ENCODE measurements around the gene CLIC6. TPM values are rescaled to one million over a fixed set of nuclear protein-coding genes. Genes with fewer than 3 reads are reported as not detected.
A peak's percentile ranks its signal among the peaks of the same experiment; 100 is the strongest.

CLIC6 gene
- total and polyA plus RNA-seq, 8 donors = 1.0 to 13.2 (median 2.1) TPM

GRCh38 chr21:34688715-34689114 is 19.9 kb downstream of the CLIC6 start:
- TF ChIP-seq, protein P1, sequence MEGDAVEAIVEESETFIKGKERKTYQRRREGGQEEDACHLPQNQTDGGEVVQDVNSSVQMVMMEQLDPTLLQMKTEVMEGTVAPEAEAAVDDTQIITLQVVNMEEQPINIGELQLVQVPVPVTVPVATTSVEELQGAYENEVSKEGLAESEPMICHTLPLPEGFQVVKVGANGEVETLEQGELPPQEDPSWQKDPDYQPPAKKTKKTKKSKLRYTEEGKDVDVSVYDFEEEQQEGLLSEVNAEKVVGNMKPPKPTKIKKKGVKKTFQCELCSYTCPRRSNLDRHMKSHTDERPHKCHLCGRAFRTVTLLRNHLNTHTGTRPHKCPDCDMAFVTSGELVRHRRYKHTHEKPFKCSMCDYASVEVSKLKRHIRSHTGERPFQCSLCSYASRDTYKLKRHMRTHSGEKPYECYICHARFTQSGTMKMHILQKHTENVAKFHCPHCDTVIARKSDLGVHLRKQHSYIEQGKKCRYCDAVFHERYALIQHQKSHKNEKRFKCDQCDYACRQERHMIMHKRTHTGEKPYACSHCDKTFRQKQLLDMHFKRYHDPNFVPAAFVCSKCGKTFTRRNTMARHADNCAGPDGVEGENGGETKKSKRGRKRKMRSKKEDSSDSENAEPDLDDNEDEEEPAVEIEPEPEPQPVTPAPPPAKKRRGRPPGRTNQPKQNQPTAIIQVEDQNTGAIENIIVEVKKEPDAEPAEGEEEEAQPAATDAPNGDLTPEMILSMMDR (IDR thresholded peaks at IDR 0.05) = no peak
- intact Hi-C loops (cut with DNase I) = no loop called here
- ATAC-seq = no peak

DNA sequence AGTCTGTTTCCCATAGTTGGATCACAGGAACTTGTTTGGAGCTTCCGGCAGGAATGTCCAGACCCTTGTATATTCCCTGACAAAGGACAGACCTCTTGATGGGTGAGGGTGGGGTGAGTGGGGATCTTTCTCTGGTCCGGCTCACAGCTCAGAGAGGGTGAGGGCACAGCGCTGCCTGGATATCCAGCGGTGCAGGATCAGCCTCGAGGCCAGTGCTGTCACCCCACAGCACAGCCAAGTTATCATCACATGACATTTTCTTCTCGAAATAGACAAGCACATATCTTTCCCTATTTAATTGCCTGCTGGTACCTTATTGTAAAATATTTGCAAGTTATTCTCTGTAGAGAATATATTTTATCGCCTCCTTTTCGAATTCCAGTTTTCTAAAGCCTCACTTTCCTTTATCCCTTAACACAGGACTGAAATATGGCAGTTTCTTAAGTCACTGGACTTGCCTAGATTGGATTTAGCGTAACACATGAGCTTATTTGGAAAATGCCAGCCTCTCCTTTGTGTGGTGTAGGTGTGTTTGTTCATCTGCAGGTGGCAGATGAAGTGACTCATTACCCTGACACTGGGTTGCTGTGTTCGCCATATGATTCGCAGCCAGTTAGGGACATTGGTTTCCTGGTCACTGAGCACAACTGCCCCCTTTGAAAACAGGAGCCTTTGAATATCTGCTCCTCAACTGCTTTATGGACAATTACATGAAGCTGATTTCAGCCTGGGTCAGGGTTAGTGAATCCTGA is 21.4 kb downstream of the CLIC6 start:
- peak overlapping the region in 2 of 4 donors; percentile 1 to 60 for H3K27ac ChIP-seq
- FAIRE-seq = no peak

More at GRCh38 chr21:34688715-34689114, 19.9 kb downstream of the CLIC6 start:
- no peaks in the 10 kb centered on the region for H3K36me3 ChIP-seq
- no peaks in the 10 kb centered on the region for H3K27me3 ChIP-seq
- DNase-seq = no peak
- no peak overlapping the region for H3K4me3 ChIP-seq
- H3K27ac ChIP-seq = no peak overlapping the region
- no peaks in the 10 kb centered on the region for H3K9me3 ChIP-seq
- FAIRE-seq = no peak
- WGBS, 2 donors = 80 to 95% methylated on average over 5 of the region's 5 CpGs
- H3K4me1 ChIP-seq = peaks cover 0 to 5% (median 0%) of the 10 kb centered on the region in 3 donors

GRCh38 chr21:34690793-34691175 is 22.0 kb downstream of the CLIC6 start:
- TF ChIP-seq, protein P1 (IDR thresholded peaks at IDR 0.05) = no peak
- Histone ChIP-seq H3K9me3 (no peaks in the 10 kb centered on the region), H3K4me3 (no peak overlapping the region), H3K4me1 (peaks cover 0 to 5% (median 0%) of the 10 kb centered on the region in 3 donors), H3K27me3 (no peaks in the 10 kb centered on the region), H3K36me3 (no peaks in the 10 kb centered on the region), H3K27ac (peak overlapping the region in 2 of 4 donors; percentile 1 to 60)
- ATAC-seq (peak in 3 of 4 donors; percentile 10 to 15 (median 14)), DNase-seq (no peak), FAIRE-seq (no peak)
- WGBS, 2 donors = 49 to 56% methylated on average over 2 of the region's 2 CpGs
- intact Hi-C loops (cut with DNase I) = no loop called here

More for the DNA sequence above, 21.4 kb downstream of the CLIC6 start:
- H3K4me1 ChIP-seq = peaks cover 0 to 5% (median 0%) of the 10 kb centered on the region in 3 donors
- 53 to 75% methylated on average over 11 of the region's 11 CpGs for WGBS, 2 donors
- no peak overlapping the region for H3K4me3 ChIP-seq
- TF ChIP-seq, protein P1 (IDR thresholded peaks at IDR 0.05) = no peak
- H3K27me3 ChIP-seq = no peaks in the 10 kb centered on the region
- DNase-seq = peak in 1 of 6 donors; percentile 29
- intact Hi-C loops (cut with DNase I) = no loop called here
- H3K36me3 ChIP-seq = no peaks in the 10 kb centered on the region
- peak in 3 of 4 donors; percentile 80 to 85 (median 82) for ATAC-seq
- H3K9me3 ChIP-seq = no peaks in the 10 kb centered on the region

DNA sequence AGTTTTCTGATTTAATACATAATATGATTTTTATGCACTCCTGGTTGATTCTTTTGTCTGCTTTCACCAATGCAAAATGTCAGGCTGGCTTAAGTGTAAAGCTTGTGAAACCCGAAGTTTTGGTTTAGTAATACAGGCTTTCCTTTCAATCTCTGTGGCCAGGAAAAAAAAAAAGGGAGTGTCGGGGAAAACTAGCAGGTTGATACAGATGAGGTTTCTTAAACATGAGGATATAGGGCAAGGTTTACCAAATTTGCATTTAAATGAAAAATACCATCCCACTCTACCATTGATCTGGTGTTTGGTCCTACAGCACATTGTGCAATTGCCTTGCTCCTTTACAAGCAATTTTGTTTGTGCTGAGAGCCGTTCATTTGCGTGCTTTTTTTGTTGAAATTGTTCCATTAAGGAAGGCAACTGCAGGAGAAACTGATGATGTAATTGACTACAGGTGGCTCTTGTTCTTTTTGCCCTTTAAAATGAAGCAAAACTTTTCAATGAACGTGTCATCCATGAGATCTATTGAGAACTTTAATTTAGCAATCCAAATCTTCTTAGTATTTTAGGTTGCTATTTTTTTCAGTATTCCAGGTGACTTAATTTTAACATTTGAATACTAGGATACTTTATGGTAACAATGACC is 22.7 kb downstream of the CLIC6 start:
- DNase-seq (no peak), FAIRE-seq (no peak), ATAC-seq (no peak)
- Histone ChIP-seq H3K27ac (peak overlapping the region in 1 of 4 donors; percentile 60), H3K9me3 (no peaks in the 10 kb centered on the region), H3K27me3 (no peaks in the 10 kb centered on the region), H3K4me3 (no peak overlapping the region), H3K4me1 (peaks cover 0 to 5% (median 0%) of the 10 kb centered on the region in 3 donors), H3K36me3 (no peaks in the 10 kb centered on the region)
- TF ChIP-seq, protein P1 (IDR thresholded peaks at IDR 0.05) = no peak
- intact Hi-C loops (cut with DNase I) = no loop called here
- WGBS, 2 donors = 47 to 58% methylated on average over 5 of the region's 5 CpGs
